ENCODE results near the gene PRKCA. TPM values are rescaled to one million over a fixed set of nuclear protein-coding genes. Genes with fewer than 3 reads are reported as not detected.

Gene PRKCA
- total RNA-seq, 4 donors from 2014 or later: 9.8 to 25.6 (median 12.2) TPM

GRCh38 chr17:66843627-66844026, 541.2 kb downstream of the PRKCA start:
- WGBS: 73% methylated on average over 2 of the region's 4 CpGs
- Histone ChIP-seq H3K9me3 (no peaks in the 10 kb centered on the region), H3K4me3 (no peak overlapping the region), H3K27ac (no peak overlapping the region), H3K4me1 (no peaks in the 10 kb centered on the region), H3K36me3 (no peaks in the 10 kb centered on the region), H3K27me3 (peaks cover 28% of the 10 kb centered on the region)
- peak in 1 of 2 donors; percentile 37 for DNase-seq (ENCODE audit: low spot score in 2 of 2)
- TF ChIP-seq POLR2A (IDR thresholded peaks at IDR 0.05) (no peak), CTCF (IDR thresholded peaks at IDR 0.05) (no peak), EP300 (IDR thresholded peaks at IDR 0.05) (no peak), POLR2AphosphoS5 (IDR thresholded peaks at IDR 0.05) (no peak)

GRCh38 chr17:66847704-66848103, 545.3 kb downstream of the PRKCA start:
- H3K9me3 ChIP-seq: no peaks in the 10 kb centered on the region
- no peaks in the 10 kb centered on the region for H3K4me1 ChIP-seq
- no peaks in the 10 kb centered on the region for H3K36me3 ChIP-seq
- H3K27me3 ChIP-seq: peaks cover 12% of the 10 kb centered on the region
- H3K27ac ChIP-seq: no peak overlapping the region
- no peak overlapping the region for H3K4me3 ChIP-seq
- no peak for TF ChIP-seq POLR2A (IDR thresholded peaks at IDR 0.05)
- no peak for TF ChIP-seq CTCF (IDR thresholded peaks at IDR 0.05)
- no peak for TF ChIP-seq POLR2AphosphoS5 (IDR thresholded peaks at IDR 0.05)
- TF ChIP-seq EP300 (IDR thresholded peaks at IDR 0.05): no peak
- 84% methylated on average over 3 of the region's 3 CpGs for WGBS
- peak; percentile 12 to 27 for DNase-seq (ENCODE audit: low spot score in 2 of 2)

- no peak for DNase-seq (ENCODE audit: low spot score in 2 of 2)
- Histone ChIP-seq H3K36me3 (no peaks in the 10 kb centered on the region), H3K9me3 (no peaks in the 10 kb centered on the region), H3K27ac (no peak overlapping the region), H3K4me1 (no peaks in the 10 kb centered on the region), H3K4me3 (no peak overlapping the region), H3K27me3 (peaks cover 9% of the 10 kb centered on the region)
- 83% methylated on average over 4 of the region's 6 CpGs for WGBS
- TF ChIP-seq CTCF (IDR thresholded peaks at IDR 0.05) (no peak), POLR2AphosphoS5 (IDR thresholded peaks at IDR 0.05) (no peak), POLR2A (IDR thresholded peaks at IDR 0.05) (no peak), EP300 (IDR thresholded peaks at IDR 0.05) (no peak)
These were observed 546.1 kb downstream of the PRKCA start for GRCh38 chr17:66848496-66848895.

- peaks cover 9% of the 10 kb centered on the region for H3K27me3 ChIP-seq
- no peak overlapping the region for H3K4me3 ChIP-seq
- no peak for DNase-seq (ENCODE audit: low spot score in 2 of 2)
- TF ChIP-seq CTCF (IDR thresholded peaks at IDR 0.05) (no peak), POLR2A (IDR thresholded peaks at IDR 0.05) (no peak), EP300 (IDR thresholded peaks at IDR 0.05) (no peak), POLR2AphosphoS5 (IDR thresholded peaks at IDR 0.05) (no peak)
- WGBS: 69% methylated on average over 13 of the region's 14 CpGs
- no peaks in the 10 kb centered on the region for H3K36me3 ChIP-seq
- H3K4me1 ChIP-seq: no peaks in the 10 kb centered on the region
- no peak overlapping the region for H3K27ac ChIP-seq
- no peaks in the 10 kb centered on the region for H3K9me3 ChIP-seq
These were observed 546.7 kb downstream of the PRKCA start for GRCh38 chr17:66849032-66849655.

- Histone ChIP-seq H3K4me3 (no peak overlapping the region), H3K4me1 (no peaks in the 10 kb centered on the region), H3K36me3 (no peaks in the 10 kb centered on the region), H3K27ac (no peak overlapping the region), H3K27me3 (peaks cover 9% of the 10 kb centered on the region), H3K9me3 (no peaks in the 10 kb centered on the region)
- 73% methylated on average over 4 of the region's 4 CpGs for WGBS
- no peak for TF ChIP-seq EP300 (IDR thresholded peaks at IDR 0.05)
- no peak for TF ChIP-seq CTCF (IDR thresholded peaks at IDR 0.05)
- TF ChIP-seq POLR2AphosphoS5 (IDR thresholded peaks at IDR 0.05): no peak
- TF ChIP-seq POLR2A (IDR thresholded peaks at IDR 0.05): no peak
- DNase-seq (ENCODE audit: low spot score in 2 of 2): no peak
These were observed 547.6 kb downstream of the PRKCA start for GRCh38 chr17:66849851-66850580.

Data from suprapubic skin (tissue), 4 donors.